GM19043 (cell line): ENCODE measurements around the gene SIGLEC9.
"Not testable (repeated sequence)": the region's sequence is repeated elsewhere in the genome, so short reads cannot be mapped to it uniquely, and the experiment has no call there.

Source experiments
- ATAC-seq: cut with Tn5 transposase; IDR thresholded peaks from one replicate; pipeline ENCODE4 v1.9.1; 2021; ENCODE audit warnings: low read depth; ENCODE audit not compliant: unreplicated experiment

Gene SIGLEC9

GRCh38 chr19:51142119-51142518 lies 17.4 kb downstream of the SIGLEC9 start, which contains the start of gene SIGLEC7:
SIGLEC7 (plus strand) TSS chr19:51142301; CDS start chr19:51142370, 69 bp downstream.
- no peak for ATAC-seq

DNA sequence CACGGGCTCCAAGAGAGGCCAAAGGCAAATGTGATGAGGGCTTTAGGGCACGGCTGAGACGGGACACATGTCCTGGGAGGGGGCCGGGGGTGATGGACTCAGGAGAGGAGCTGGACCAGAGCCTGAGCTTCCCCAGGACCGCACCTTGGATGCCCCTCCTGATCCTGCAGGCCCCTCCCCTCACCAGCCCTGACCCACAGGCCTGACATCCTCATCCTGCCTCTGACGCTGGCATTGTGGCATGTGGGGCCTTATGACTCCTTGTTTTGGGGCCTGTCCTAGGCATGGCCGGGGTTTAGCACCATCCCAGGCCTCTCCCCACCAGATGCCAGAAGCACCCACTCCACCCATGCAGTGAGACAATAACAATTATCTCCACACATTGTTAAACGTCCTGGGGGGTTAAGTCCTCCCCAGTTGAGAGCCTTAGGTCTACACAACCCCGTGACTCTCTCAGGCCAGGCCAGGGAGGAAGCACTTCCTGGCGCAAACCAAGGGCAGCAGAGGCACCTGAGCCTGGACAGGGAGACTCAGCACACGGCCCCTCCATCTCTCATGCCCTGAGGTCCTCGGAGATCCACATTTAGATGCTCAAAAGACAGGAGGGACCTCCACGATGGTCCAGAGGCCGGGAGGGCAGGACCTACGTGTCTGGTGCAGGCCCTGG lies 18.2 kb downstream of the SIGLEC9 start:
- not testable (repeated sequence) for ATAC-seq

DNA sequence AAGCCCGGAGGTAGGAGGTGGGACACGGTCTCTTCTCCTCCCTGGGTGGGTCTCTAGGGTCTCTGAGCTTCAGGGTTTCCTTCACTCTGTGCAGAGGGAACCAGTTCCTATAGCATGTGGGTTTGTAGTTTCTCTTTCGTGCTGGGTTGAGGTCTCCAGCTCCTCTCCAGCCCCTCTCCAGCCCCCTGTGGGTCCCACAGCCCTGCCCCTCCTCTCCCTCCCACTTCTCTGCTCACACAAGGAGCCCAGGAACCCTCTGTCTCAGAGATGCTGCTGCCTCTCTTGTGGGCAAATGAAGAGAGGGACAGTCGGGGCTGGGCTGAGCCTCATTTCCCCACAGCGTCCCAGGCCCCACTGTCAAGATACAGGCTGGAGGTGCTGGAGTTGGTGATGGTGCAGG lies 18.8 kb downstream of the SIGLEC9 start:
- no peak for ATAC-seq

GRCh38 chr19:51144482-51145045 lies 19.9 kb downstream of the SIGLEC9 start:
- ATAC-seq = no peak

GRCh38 chr19:51145916-51146493 lies 21.3 kb downstream of the SIGLEC9 start:
- no peak for ATAC-seq

GRCh38 chr19:51146751-51147150 lies 22.0 kb downstream of the SIGLEC9 start:
- ATAC-seq = no peak

GRCh38 chr19:51147663-51148062 lies 23.0 kb downstream of the SIGLEC9 start:
- no peak for ATAC-seq

- ATAC-seq = no peak
Observed at GRCh38 chr19:51148580-51148979, 23.9 kb downstream of the SIGLEC9 start.

DNA sequence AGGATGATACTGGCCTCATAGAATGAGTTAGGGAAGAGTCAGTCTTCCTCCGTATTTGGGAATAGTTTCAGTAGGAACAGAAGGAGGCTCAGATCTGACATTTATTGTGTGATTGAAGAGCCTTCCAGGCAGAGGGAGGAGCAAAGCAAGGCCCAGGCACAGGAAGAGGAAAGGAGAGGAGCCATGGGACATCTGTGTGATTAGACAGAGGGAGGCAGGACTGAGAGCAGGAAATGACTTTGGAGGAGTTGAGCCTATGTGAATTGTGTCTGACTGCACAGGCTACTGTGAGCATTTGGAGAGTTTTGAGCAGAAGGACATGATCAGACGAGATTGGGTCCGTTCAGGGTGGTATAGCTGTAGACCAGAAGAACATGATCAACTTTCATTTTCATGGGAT lies 25.9 kb downstream of the SIGLEC9 start:
- no peak for ATAC-seq

- no peak for ATAC-seq
Observed at GRCh38 chr19:51156710-51157109, 32.0 kb downstream of the SIGLEC9 start.

DNA sequence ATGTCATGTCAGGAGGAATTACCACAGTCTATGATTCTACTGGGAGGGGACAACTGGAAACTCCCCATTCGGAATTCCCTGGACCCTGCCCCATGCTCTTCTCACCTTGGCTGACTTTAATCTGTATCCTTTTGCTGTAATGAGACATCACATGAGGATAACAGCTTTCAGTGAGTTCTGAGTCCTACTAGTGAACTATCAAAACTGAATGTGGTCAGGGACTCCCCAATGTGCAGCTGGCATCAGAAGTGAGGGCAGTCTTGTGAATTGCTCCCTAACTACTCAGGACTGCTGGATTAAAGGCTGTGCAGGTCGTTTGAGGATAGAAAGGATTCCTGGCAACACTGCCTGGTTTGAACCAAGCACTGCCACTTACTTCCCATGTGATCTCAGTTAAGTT lies 32.6 kb downstream of the SIGLEC9 start:
- no peak for ATAC-seq

GRCh38 chr19:51158474-51159129 lies 33.9 kb downstream of the SIGLEC9 start:
- no peak for ATAC-seq

- no peak for ATAC-seq
Observed at GRCh38 chr19:51159656-51160055, 35.0 kb downstream of the SIGLEC9 start.

GRCh38 chr19:51161266-51161665 lies 36.6 kb downstream of the SIGLEC9 start:
- no peak for ATAC-seq

DNA sequence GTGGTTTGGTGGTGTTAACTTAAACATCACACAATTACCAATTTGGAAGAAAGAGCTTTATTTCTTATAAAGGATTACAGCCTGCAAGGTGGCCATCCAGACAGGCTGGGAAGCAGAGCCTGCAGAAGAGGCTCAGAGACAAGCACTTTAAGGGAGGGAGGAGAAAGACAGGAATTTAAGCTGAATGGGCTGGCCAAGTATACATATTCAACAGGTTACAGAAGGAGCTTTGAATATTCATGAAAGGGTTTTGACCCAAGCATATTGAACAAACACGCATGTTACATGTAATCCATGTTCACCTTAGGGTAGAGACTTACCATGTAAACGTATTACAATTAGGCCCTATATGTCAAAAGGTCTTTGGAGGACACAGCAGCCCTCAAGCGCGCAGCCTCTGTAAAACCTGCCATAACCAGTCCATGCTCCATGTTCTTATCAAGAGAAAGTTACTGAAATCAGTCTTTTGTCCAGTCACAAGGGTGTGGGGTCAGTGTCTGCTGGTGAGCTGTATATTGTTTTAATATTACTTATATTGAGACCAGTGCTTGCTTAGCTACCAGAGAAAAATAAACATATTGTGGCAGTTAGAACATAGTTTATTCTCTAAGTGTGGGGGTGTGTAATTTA lies 37.3 kb downstream of the SIGLEC9 start:
- ATAC-seq = no peak

DNA sequence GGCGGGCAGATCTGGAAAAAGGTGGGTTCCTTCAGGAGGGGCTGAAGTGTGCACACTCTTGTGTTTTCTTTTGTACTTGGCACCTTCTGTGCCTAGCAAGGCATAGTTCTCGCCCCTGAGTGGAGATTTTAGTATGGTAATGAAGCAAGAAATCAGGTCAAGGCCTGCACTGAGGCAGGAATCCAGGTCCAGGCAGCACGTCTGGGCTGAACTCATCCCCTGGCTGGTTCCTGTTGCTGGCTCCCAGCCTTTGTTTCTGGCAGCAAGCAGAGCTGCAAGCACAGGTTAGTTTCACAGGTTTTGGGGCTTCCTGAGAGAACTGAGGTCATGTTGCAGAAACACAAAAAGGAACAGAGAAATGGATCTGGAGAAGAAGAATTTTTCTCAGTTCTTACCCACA lies 38.6 kb downstream of the SIGLEC9 start:
- no peak for ATAC-seq

DNA sequence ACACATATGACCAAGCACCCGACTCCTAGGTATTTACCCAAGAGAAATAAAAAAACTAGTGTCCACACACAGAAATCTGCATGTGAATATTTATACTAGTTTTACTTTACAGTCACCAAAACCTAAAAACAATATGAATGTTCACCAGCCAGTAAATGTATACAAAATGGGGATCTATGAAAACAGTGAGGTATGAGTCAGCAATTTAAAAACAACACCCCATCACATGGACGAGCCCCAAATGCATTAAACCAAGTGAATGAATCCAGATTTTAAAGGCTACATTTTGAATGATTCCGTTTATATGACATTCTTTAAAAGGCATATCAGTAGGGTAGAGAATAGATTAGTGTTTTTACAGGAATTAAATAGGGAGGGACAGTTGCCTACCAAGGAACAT lies 39.5 kb downstream of the SIGLEC9 start:
- ATAC-seq = no peak

- ATAC-seq = no peak
Observed at GRCh38 chr19:51166846-51167490, 42.3 kb downstream of the SIGLEC9 start.

DNA sequence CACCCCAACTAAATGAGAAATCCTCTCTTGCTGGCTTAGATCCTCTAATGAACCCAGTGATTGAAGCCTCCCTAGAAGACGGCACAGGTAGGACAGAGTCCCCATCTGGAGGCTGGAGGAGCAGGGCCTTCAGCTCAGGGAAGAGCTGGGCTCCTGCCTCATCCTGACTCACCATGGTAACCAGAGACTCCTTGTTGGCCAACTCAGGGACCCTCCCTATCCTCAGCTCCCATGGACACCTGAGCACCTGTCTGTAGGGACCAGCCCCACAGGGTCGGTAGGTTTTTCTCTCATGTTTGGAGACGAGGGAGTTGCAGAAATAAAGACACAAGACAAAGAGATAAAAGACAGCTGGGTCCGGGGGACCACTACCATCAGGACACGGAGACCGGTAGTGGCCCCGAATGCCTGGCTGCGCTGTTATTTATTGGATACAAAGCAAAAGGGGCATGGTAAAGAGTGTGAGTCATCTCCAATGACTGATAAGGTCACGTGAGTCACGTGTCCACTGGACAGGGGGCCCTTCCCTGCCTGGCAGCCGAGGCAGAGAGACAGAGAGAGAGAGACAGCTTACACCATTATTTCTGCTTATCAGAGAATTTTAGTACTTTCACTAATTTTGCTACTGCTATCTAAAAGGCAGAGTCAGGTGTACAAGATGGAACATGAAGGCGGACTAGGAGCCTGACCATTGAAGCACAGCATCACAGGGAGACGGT lies 44.0 kb downstream of the SIGLEC9 start:
- ATAC-seq = no peak
